DOHH2 (cell line): Measurements from ENCODE around the gene TAX1BP1.

Experiments
- CTCF ChIP-seq: fragments of 200-600 bp; sonication (generic); IDR thresholded peaks from one replicate; pipeline ENCODE4 v1.5.1; 2014; ENCODE audit warnings: antibody characterized with exemption, mild to moderate bottlenecking, low read depth, low read length; ENCODE audit not compliant: poor library complexity, severe bottlenecking
- EZH2phosphoT487 ChIP-seq: fragments of 200-600 bp; sonication (generic); IDR thresholded peaks from 2 replicates; pipeline ENCODE4 v1.6.1; 2017; ENCODE audit warnings: borderline replicate concordance, mild to moderate bottlenecking, antibody characterized with exemption, low read length, moderate library complexity, mixed read lengths

GRCh38 chr7:27810186-27810585, 70.2 kb downstream of the TAX1BP1 start:
- TF ChIP-seq CTCF (no peak), EZH2phosphoT487 (no peak)
